Esophagus muscularis mucosa (tissue), 3 donors: ENCODE data around the gene DNAH10.

Experiments used
- CTCF ChIP-seq, 3 experiments: fragments of 200-600 bp in 2 of 3; fragments of 450-650 bp in 1 of 3; sonication (generic) in 2 of 3; IDR thresholded peaks; one replicate each; pipeline ENCODE4 v1.5.1; 2017 to 2019; ENCODE audit warnings: antibody characterized with exemption in 3 of 3, mild to moderate bottlenecking in 2 of 3, moderate library complexity in 1 of 3
- POLR2A ChIP-seq: fragments of 450-650 bp; IDR thresholded peaks from one replicate; pipeline ENCODE4 v1.6.1; 2017; ENCODE audit warnings: antibody characterized with exemption, moderate library complexity, mild to moderate bottlenecking, low read depth
- POLR2AphosphoS5 ChIP-seq, 2 donors: sonication (generic); formaldehyde crosslinking; IDR thresholded peaks; one replicate each; pipeline ENCODE4 v1.6.1; 2017; ENCODE audit warnings: antibody characterized with exemption in 2 of 2

GRCh38 chr12:123934016-123934620, 172.0 kb downstream of the DNAH10 start:
- TF ChIP-seq CTCF (IDR thresholded peaks at IDR 0.05): no peak
- TF ChIP-seq POLR2AphosphoS5 (IDR thresholded peaks at IDR 0.05): no peak
- TF ChIP-seq POLR2A: no peak
